ENCODE results near the gene QPRT.
"Not testable (repeated sequence)": the region's sequence is repeated elsewhere in the genome, so short reads cannot be mapped to it uniquely, and the experiment has no call there.

The QPRT gene

GRCh38 chr16:29721167-29721879, 42.3 kb downstream of the QPRT start:
- not testable (repeated sequence) for DNase-seq

GRCh38 chr16:29726845-29727377, 47.9 kb downstream of the QPRT start:
- no peak for DNase-seq

- DNase-seq, result no peak
These were observed 48.5 kb downstream of the QPRT start for GRCh38 chr16:29727452-29727851.

GRCh38 chr16:29729116-29729521, 50.1 kb downstream of the QPRT start:
- no peak for DNase-seq

GRCh38 chr16:29730649-29731048, 51.7 kb downstream of the QPRT start:
- no peak for DNase-seq

GRCh38 chr16:29731768-29732601, 53.0 kb downstream of the QPRT start:
- not testable (repeated sequence) for DNase-seq

GRCh38 chr16:29734786-29735185, 55.8 kb downstream of the QPRT start:
- DNase-seq, result no peak

GRCh38 chr16:29736112-29736511, 57.1 kb downstream of the QPRT start:
- no peak for DNase-seq

GRCh38 chr16:29736764-29737163, 57.8 kb downstream of the QPRT start:
- DNase-seq, result no peak

- no peak for DNase-seq
These were observed 58.7 kb downstream of the QPRT start for GRCh38 chr16:29737713-29738112.

GRCh38 chr16:29738514-29738913, 59.5 kb downstream of the QPRT start:
- no peak for DNase-seq

- DNase-seq, result not testable (repeated sequence)
These were observed 61.1 kb downstream of the QPRT start for GRCh38 chr16:29739927-29740629.

- DNase-seq, result not testable (repeated sequence)
These were observed 61.6 kb downstream of the QPRT start for GRCh38 chr16:29740630-29741015.

- no peak for DNase-seq
These were observed 63.8 kb downstream of the QPRT start for GRCh38 chr16:29742683-29743275.

- no peak for DNase-seq
These were observed 64.5 kb downstream of the QPRT start for GRCh38 chr16:29743475-29743826.

- DNase-seq, result no peak
These were observed 65.0 kb downstream of the QPRT start for GRCh38 chr16:29743827-29744531.

- no peak for DNase-seq
These were observed 65.6 kb downstream of the QPRT start for GRCh38 chr16:29744541-29745101.

- no peak for DNase-seq
These were observed 66.3 kb downstream of the QPRT start for GRCh38 chr16:29745121-29745852.

GRCh38 chr16:29745853-29746345, 66.9 kb downstream of the QPRT start, which contains the start of gene C16orf54:
C16orf54 (minus strand) TSS chr16:29745990; CDS start chr16:29744951, 1,039 bp downstream.
- DNase-seq, result no peak

GRCh38 chr16:29746518-29746917, 67.5 kb downstream of the QPRT start:
- DNase-seq, result not testable (repeated sequence)

Data from GOT3 (cell line).